NCI-H1092 (cell line): ENCODE data around the gene FMNL3.

Source experiments
- DNase-seq: peaks from one replicate; lab custom pipeline; 2025; lab: John Stamatoyannopoulos, UW

Gene FMNL3

GRCh38 chr12:49604856-49605255, 102.3 kb downstream of the FMNL3 start:
- no peak for DNase-seq

GRCh38 chr12:49603721-49604120, 103.5 kb downstream of the FMNL3 start:
- DNase-seq = no peak

GRCh38 chr12:49599961-49600360, 107.2 kb downstream of the FMNL3 start:
- DNase-seq = no peak

GRCh38 chr12:49598527-49598926, 108.7 kb downstream of the FMNL3 start:
- no peak for DNase-seq

GRCh38 chr12:49588721-49589516, 118.3 kb downstream of the FMNL3 start:
- no peak for DNase-seq

GRCh38 chr12:49588281-49588680, 118.9 kb downstream of the FMNL3 start:
- DNase-seq = no peak

- no peak for DNase-seq
These were observed 119.9 kb downstream of the FMNL3 start for GRCh38 chr12:49587174-49587908.
